ENCODE data around the gene ARMC10.

GRCh38 chr7:103100348-103100747, 25.4 kb downstream of the ARMC10 start:
- TF ChIP-seq CTCF (IDR thresholded peaks at IDR 0.05) (no peak), EP300 (IDR thresholded peaks at IDR 0.05) (no peak), POLR2AphosphoS5 (IDR thresholded peaks at IDR 0.05) (no peak)

Measured in upper lobe of left lung (tissue), 4 donors.